IMR-90 (cell line): Measurements from ENCODE around the gene SPDYE16. TPM values are rescaled to one million over a fixed set of nuclear protein-coding genes. Genes with fewer than 3 reads are reported as not detected.
"Not testable (repeated sequence)": the region's sequence is repeated elsewhere in the genome, so short reads cannot be mapped to it uniquely, and the experiment has no call there.

Experiments used
- ATAC-seq: fragments of 200-7000 bp; cut with Tn5 transposase; 2 replicates; pipeline ENCODE4 v1.9.1; 2020; ENCODE audit warnings: low read depth, mild to moderate bottlenecking, moderate library complexity
- BruUV-seq: library from RNA; stranded (reverse); fragments of 400-500 nt; replicated peaks from 2 replicates; lab custom pipeline; 2021; lab: Mats Ljungman, UMichigan
- CTCF ChIA-PET: fragments of 300-600 bp; formaldehyde crosslinking; extraction: SDS; loops from one replicate; lab custom pipeline; 2021; ENCODE audit warnings: antibody characterized with exemption; lab: Yijun Ruan, JAX
- POLR2A ChIA-PET: fragments of 300-600 bp; sonication (Branson Sonifier 250); formaldehyde crosslinking; loops from one replicate; lab custom pipeline; 2022; ENCODE audit warnings: antibody characterized with exemption; ENCODE audit not compliant: unreplicated experiment; lab: Charles Lee
- DNase-seq: peaks from one replicate; pipeline ENCODE4 v3.0.0; 2013
- H2AFZ ChIP-seq: replicated peaks from 2 replicates; pipeline ENCODE3; 2013; ENCODE audit warnings: low read length, mild to moderate bottlenecking; ENCODE audit not compliant: poor library complexity
- H2AK5ac ChIP-seq: 2 replicates; pipeline ENCODE4 v1.6.1; 2013; ENCODE audit warnings: low read depth, low read length, inconsistent platforms
- H2AK9ac ChIP-seq: replicated peaks from 2 replicates; pipeline ENCODE3; 2013; ENCODE audit warnings: mild to moderate bottlenecking, low read depth, low read length, moderate library complexity; ENCODE audit not compliant: poor library complexity
- H2BK120ac ChIP-seq: 2 replicates; pipeline ENCODE4 v1.6.1; 2013; ENCODE audit warnings: low read depth, low read length, inconsistent platforms
- H2BK15ac ChIP-seq: 3 replicates; pipeline ENCODE4 v1.6.1; 2013; ENCODE audit warnings: low read depth, low read length, inconsistent platforms
- H2BK20ac ChIP-seq: 2 replicates; pipeline ENCODE4 v1.6.1; 2013; ENCODE audit warnings: low read depth, mild to moderate bottlenecking, inconsistent platforms, low read length, moderate library complexity
- H2BK5ac ChIP-seq: 2 replicates; pipeline ENCODE4 v1.6.1; 2013; ENCODE audit warnings: mild to moderate bottlenecking, low read depth, low read length, inconsistent platforms; ENCODE audit not compliant: poor library complexity, severe bottlenecking
- H3K14ac ChIP-seq: replicated peaks from 2 replicates; pipeline ENCODE4 v1.6.1; 2013; ENCODE audit warnings: low read depth, low read length, inconsistent platforms
- H3K18ac ChIP-seq: 2 replicates; pipeline ENCODE4 v1.6.1; 2013; ENCODE audit warnings: low read depth, low read length, control low read depth
- H3K23ac ChIP-seq: 2 replicates; pipeline ENCODE4 v1.6.1; 2013; ENCODE audit warnings: low read depth, low read length, inconsistent platforms
- H3K27ac ChIP-seq: 2 replicates; pipeline ENCODE4 v1.5.1; 2013; ENCODE audit warnings: mild to moderate bottlenecking, control low read depth, low read length; ENCODE audit not compliant: insufficient read depth
- H3K27me3 ChIP-seq: 2 replicates; pipeline ENCODE4 v1.6.1; 2013; ENCODE audit warnings: low read length; ENCODE audit not compliant: control insufficient read depth, insufficient read depth
- H3K36me3 ChIP-seq: 2 replicates; pipeline ENCODE4 v1.6.1; 2013; ENCODE audit warnings: low read length, mixed read lengths; ENCODE audit not compliant: control insufficient read depth, insufficient read depth
- H3K4ac ChIP-seq: 2 replicates; pipeline ENCODE4 v1.6.1; 2013; ENCODE audit warnings: low read depth, low read length, inconsistent platforms
- H3K4me1 ChIP-seq: 2 replicates; pipeline ENCODE4 v1.6.1; 2013; ENCODE audit warnings: low read length, mixed read lengths; ENCODE audit not compliant: control insufficient read depth, insufficient read depth
- H3K4me2 ChIP-seq: 2 replicates; pipeline ENCODE4 v1.6.1; 2013; ENCODE audit warnings: low read depth, mild to moderate bottlenecking, control low read depth, low read length, moderate library complexity
- H3K4me3 ChIP-seq: 2 replicates; pipeline ENCODE4 v1.5.1; 2013; ENCODE audit warnings: low read depth, mild to moderate bottlenecking, control low read depth, low read length, moderate library complexity; ENCODE audit not compliant: insufficient read depth
- H3K56ac ChIP-seq: 2 replicates; pipeline ENCODE4 v1.6.1; 2013; ENCODE audit warnings: low read length, inconsistent platforms; ENCODE audit not compliant: insufficient read depth; ENCODE audit errors: extremely low read depth
- H3K79me1 ChIP-seq, 2 experiments: 2 replicates each; pipeline ENCODE4 v1.6.1; 2013; ENCODE audit warnings: low read length in 2 of 2, inconsistent platforms in 1 of 2, low read depth in 1 of 2
- H3K9ac ChIP-seq: 2 replicates; pipeline ENCODE4 v1.6.1; 2013; ENCODE audit warnings: low read depth, low read length, control low read depth
- H3K9me1 ChIP-seq: 2 replicates; pipeline ENCODE4 v1.6.1; 2013; ENCODE audit warnings: low read length, inconsistent platforms; ENCODE audit not compliant: insufficient read depth
- H3K9me3 ChIP-seq: 2 replicates; pipeline ENCODE4 v1.6.1; 2013; ENCODE audit warnings: low read length; ENCODE audit not compliant: control insufficient read depth, insufficient read depth
- H4K20me1 ChIP-seq: 2 replicates; pipeline ENCODE4 v1.6.1; 2013; ENCODE audit warnings: low read length, inconsistent platforms; ENCODE audit not compliant: insufficient read depth
- H4K5ac ChIP-seq: 2 replicates; pipeline ENCODE4 v1.6.1; 2013; ENCODE audit warnings: mild to moderate bottlenecking, low read depth, low read length, control low read depth
- H4K8ac ChIP-seq, 2 experiments: 2 replicates each; pipeline ENCODE4 v1.6.1; 2013; ENCODE audit warnings: low read depth in 2 of 2, low read length in 2 of 2, control low read depth in 1 of 2, inconsistent platforms in 1 of 2
- H4K91ac ChIP-seq: 2 replicates; pipeline ENCODE4 v1.6.1; 2013; ENCODE audit warnings: low read depth, low read length, inconsistent platforms; ENCODE audit not compliant: insufficient read depth
- WGBS, 2 experiments: methylation state at CpG; one replicate each; pipeline versions ENCODE4 v1.1.5 to v1.1.7; 2013; ENCODE audit warnings: missing lambda C conversion rate in 2 of 2; ENCODE audit not compliant: insufficient read length in 1 of 2; ENCODE audit errors: extremely low coverage in 2 of 2; 5-methylcytosine and 5-hydroxymethylcytosine counted together
- dilution Hi-C: fragments of 300-500 bp; cut with HindIII; formaldehyde crosslinking; loops from one replicate; pipeline ENCODE4 v1.14.3; 2018; ENCODE audit warnings: low sequenced_read_pairs; ENCODE audit not compliant: unreplicated experiment
- in situ Hi-C: fragments of 300-500 bp; cut with MboI; formaldehyde crosslinking; loops from 3 replicates; pipeline ENCODE4 v1.14.3; 2019; ENCODE audit warnings: low sequenced_read_pairs, inconsistent platforms, mixed read lengths
- intact Hi-C: fragments of 100-400 bp; cut with micrococcal nuclease; formaldehyde crosslinking; loops from 2 replicates; pipeline ENCODE4 v1.10.0; 2022
- polyA plus RNA-seq, 3 experiments: library from polyadenylated mRNA; depleted of rRNA; stranded (reverse); fragments of >200 nt; gene quantifications; 2 replicates each; pipeline ENCODE4 v1.2.3, GENCODE V29; 2012; ENCODE audit warnings: low replicate concordance in 1 of 3
- total RNA-seq: library from RNA; depleted of rRNA; stranded (reverse); fragments of >200 nt; gene quantifications from 2 replicates; pipeline ENCODE4 v1.2.3, GENCODE V29; 2012

SPDYE16 gene
- total and polyA plus RNA-seq, 2 of the 4 experiments (the other 2 are of a cell fraction) = not detected

- H4K8ac ChIP-seq, H3K27ac ChIP-seq, CTCF ChIA-PET, DNase-seq, H3K4me3 ChIP-seq, H3K23ac ChIP-seq, H3K4me1 ChIP-seq, H3K56ac ChIP-seq, H3K9me1 ChIP-seq, H4K91ac ChIP-seq, POLR2A ChIA-PET, H3K14ac ChIP-seq, H3K79me1 ChIP-seq, H2BK20ac ChIP-seq, H4K20me1 ChIP-seq, H3K4me2 ChIP-seq, H2BK15ac ChIP-seq, in situ Hi-C loops, H3K27me3 ChIP-seq, intact Hi-C loops, H2AK9ac ChIP-seq, H2BK120ac ChIP-seq, H4K5ac ChIP-seq, H3K9me3 ChIP-seq, H3K4ac ChIP-seq, H3K36me3 ChIP-seq, H3K9ac ChIP-seq, H2AFZ ChIP-seq, dilution Hi-C loops, BruUV-seq, H3K18ac ChIP-seq, H2AK5ac ChIP-seq, H2BK5ac ChIP-seq: not testable (repeated sequence)
- peak; percentile 40 for ATAC-seq
- no CpG with 5 or more reads among the region's 19 CpGs for WGBS, 2 experiments
These were observed 43.2 kb downstream of the SPDYE16 start for GRCh38 chr7:76499924-76500241.

- H4K91ac ChIP-seq, H3K14ac ChIP-seq, H3K9me3 ChIP-seq, DNase-seq, H3K27ac ChIP-seq, H3K79me1 ChIP-seq, H3K27me3 ChIP-seq, H2AFZ ChIP-seq, dilution Hi-C loops, H3K23ac ChIP-seq, intact Hi-C loops, H3K18ac ChIP-seq, H2BK120ac ChIP-seq, CTCF ChIA-PET, H3K9me1 ChIP-seq, H3K56ac ChIP-seq, in situ Hi-C loops, H2AK9ac ChIP-seq, BruUV-seq, H2BK20ac ChIP-seq, H4K20me1 ChIP-seq, H4K5ac ChIP-seq, H3K4ac ChIP-seq, H3K4me2 ChIP-seq, POLR2A ChIA-PET, H3K9ac ChIP-seq, H4K8ac ChIP-seq, H3K4me1 ChIP-seq, H2BK5ac ChIP-seq, H2AK5ac ChIP-seq, H3K4me3 ChIP-seq, H2BK15ac ChIP-seq, H3K36me3 ChIP-seq, ATAC-seq: not testable (repeated sequence)
- WGBS, 2 experiments = no CpG with 5 or more reads among the region's 28 CpGs
These were observed 43.7 kb downstream of the SPDYE16 start for GRCh38 chr7:76499201-76499923.
